ENCODE measurements around the gene ASXL1.
"Not testable (repeated sequence)": the region's sequence is repeated elsewhere in the genome, so short reads cannot be mapped to it uniquely, and the experiment has no call there.

The ASXL1 gene

GRCh38 chr20:32357869-32358631, at the start of gene ASXL1:
Gene ASXL1 (plus strand): TSS chr20:32358331. CDS start chr20:32358776, 445 bp downstream.
- peak; percentile 97 for DNase-seq

DNA sequence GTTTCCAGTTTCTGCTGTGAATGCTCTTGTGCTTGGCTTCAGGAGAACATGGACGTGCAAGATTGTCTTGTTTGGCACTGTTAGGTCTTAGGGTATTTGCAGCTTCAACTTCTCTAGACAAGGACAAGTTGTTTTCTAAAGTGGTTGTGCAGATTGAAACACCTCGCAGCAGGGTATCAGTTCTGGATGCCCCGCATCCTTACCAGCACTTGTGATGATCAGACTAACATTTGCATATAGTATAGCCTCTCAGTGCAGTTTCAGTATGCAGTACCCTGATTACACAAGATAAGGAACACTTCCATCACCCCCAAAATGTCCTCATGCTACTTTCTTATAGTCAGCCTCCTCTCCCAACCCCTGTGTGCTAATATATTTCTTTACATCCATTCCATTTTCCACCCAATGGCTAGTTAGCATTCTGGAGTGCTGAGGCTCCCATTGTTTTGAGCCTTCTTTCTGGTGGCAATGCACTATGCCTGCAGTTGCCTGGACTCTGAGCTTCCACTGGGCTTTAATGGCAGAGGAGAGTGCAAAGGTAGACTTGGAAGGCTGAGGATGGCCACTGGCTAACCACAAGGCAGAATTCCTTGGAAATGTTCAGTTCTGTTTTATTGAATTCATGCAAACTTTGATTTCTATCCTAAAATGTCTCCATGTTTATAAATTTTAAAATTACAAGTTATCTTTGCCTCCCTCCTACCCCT, 45.3 kb upstream of the ASXL1 start:
- DNase-seq: no peak

DNA sequence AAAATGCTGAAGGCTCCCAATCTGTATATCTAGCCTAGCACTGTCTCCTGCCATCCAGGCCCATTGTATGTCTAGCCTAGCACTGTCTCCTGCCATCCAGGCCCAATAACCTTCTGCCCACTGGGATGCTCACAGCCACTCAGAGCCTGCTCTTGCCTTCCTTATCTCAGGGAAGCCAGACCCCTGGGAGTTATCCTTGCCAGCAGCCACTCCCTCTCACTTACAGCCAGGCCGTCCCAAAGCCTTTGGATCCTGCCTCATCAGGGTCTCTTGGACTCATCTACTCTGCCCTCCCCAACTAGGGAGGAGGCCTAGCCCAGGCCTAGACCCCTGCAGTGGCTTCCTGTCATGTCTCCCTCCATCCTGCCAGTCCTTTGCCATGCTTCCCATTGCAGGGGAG, 43.4 kb upstream of the ASXL1 start:
- no peak for DNase-seq

- no peak for DNase-seq
These were observed 42.7 kb upstream of the ASXL1 start for GRCh38 chr20:32315399-32315798.

GRCh38 chr20:32315891-32316290, 42.2 kb upstream of the ASXL1 start:
- DNase-seq: no peak

DNA sequence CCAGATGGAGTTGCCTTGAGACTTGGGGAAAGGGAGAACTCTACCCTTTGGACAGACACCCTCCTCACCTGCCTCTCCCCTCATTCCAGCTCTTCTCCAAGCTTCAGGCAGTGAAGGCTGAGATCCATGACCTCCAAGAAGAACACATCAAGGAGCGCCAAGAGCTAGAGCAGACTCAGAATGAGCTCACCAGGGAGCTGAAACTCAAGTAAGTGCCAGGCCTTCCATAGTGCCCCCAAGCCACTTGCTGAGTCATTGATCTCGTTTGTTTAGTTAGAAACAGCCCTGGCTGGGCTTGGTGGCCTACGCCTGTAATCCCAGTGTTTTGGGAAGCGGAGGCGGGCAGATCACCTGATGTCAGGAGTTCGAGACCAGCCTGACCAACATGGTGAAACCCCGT, 41.5 kb upstream of the ASXL1 start:
- no peak for DNase-seq

DNA sequence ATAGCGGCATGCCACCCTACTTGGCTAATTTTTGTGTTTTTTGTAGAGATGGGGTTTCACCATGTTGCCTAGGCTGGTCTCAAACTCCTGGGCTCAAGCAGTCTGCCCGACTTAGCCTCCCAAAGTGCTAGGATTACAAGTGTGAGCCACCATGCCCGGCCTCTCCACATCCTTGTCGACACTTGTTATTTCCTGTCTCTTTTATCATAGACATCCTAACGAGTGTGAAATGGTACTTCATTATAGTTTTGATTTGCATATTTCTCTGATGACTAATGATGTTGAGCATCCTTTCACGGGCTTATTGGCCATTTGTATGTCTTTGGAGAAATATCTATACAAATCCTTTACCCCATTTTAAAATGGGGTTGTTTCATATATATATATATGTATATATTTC, 39.0 kb upstream of the ASXL1 start:
- no peak for DNase-seq

- no peak for DNase-seq
These were observed 37.8 kb upstream of the ASXL1 start for GRCh38 chr20:32320305-32320704.

- DNase-seq: no peak
These were observed 36.7 kb upstream of the ASXL1 start for GRCh38 chr20:32321390-32321789.

DNA sequence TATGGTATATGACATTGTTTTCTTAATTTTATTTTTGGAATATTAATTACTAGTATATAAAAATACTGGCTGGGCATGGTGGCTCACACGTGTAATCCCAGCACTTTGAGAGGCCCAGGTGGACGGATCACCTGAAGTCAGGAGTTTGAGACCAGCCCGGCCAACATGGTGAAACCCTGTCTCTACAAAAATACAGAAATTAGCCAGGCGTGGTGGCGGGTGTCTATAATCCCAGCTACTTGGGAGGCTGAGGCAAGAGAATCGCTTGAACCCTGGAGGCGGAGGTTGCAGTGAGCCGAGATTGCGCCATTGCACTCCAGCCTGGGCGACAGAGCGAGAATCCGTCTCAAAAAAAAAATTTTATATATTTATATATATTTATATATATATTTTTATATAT, 35.9 kb upstream of the ASXL1 start:
- not testable (repeated sequence) for DNase-seq

DNA sequence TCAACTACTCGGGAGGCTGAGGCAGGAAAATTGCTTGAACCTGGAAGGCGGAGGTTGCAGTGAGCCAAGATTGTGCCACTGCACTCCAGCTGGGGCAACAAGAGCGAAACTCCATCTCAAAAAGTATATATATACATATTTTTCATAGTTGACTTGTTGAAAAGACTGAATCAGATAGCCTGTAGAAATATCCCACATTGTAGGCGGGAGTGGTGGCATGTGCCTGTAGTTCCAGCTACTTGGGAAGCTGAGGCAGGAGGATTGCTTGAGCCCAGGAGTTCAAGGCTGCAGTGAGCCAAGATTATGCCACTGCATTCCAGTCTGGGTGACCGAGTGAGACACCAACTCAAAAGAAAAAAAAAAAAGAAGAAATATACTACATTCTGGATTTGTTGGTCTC, 34.4 kb upstream of the ASXL1 start:
- DNase-seq: not testable (repeated sequence)

- no peak for DNase-seq
These were observed 32.2 kb upstream of the ASXL1 start for GRCh38 chr20:32325706-32326503.

- no peak for DNase-seq
These were observed 31.7 kb upstream of the ASXL1 start for GRCh38 chr20:32326504-32326845.

DNA sequence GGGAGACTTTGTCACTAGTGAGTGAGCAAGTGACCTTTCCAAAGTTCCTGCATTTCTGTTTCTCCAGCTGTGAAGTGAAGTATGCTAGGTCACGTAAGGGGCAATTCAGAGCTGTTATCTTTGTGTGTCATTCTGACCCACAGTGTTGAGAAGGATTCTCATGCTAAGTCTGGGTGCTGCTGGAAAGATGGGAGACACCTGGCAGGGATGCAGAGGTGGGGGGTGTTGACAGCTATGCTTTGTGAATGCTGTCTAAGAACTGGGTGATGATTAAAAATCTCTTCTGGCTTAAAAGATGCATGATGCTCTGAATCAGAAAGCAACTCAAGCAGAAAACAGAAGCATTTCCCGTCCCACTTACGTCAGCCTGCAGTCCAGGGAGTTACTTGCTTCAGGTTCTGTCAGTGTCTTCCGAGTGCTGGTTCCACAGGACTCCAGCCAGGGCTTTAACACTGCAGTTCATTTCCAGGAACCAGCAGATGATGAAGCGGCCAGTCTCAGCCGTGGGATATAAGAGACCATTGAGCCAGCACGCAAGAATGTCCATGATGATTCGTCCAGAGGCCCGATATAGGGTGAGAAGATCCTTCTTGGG, 30.9 kb upstream of the ASXL1 start:
- DNase-seq: no peak

DNA sequence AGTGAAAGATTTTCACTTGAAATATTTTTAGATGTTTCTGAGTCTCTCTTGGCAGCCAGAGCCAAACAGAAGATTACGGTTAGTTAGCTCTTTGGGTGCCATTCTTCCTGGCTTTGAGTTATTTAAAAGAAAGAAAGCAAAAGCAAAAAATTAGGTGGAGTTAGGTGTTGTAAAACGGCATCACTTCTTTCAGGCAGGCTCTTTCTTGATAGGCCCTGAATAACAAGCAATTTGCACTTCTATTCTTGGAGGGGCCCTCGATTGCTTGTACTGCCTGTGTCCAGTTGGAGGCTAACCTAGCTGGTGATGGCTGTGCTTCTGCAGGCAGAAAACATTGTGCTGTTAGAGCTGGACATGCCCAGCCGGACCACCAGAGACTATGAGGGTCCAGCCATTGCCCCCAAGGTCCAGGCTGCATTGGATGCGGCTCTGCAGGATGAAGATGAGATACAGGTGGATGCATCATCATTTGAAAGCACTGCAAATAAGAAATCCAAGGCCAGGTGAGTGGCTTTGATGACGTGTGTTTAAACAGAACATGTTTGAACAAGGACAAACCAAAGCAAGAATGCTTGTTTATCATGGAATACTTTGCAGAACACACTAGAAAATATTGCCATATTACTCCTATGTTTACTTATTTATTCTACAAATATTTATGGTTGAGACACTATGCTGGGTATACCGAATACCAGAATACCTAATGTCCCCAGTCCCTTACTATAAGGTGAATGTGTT, 28.1 kb upstream of the ASXL1 start:
- DNase-seq: no peak

DNA sequence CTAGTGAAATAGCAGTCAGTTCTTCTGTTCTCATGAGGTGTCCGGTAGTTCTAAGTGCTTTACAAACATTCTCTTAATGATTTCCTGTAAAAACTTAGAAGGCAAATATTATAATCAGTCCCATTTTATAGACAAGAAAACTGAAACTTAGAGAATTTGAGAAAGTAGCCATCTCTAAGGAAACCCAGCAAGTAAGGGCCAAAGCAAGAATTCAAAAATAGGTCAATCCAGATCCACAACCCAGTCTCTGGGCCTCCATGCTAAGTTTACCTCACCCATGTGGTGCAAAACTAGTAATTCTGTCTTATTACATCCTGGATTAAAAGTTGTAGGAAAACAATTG, 27.6 kb upstream of the ASXL1 start:
- DNase-seq: no peak

DNA sequence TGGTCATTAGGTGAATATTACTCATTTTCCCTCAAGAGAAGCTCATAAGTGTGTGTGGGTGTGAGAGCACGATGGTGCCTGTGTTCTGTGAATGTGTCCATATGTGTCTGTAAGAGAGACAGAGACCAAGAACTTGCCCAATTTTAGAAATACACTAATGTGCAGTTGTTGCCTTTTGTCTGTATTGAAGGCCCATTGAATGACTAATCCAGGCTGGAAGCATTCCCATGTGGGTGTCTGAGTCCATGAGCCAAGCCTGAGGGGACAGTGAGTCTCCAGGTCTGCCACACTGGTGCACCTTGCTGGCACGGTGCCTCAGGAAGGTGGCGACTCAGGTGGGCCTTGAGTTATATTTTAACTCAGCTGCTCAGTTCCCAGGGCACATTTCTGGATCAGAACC, 25.5 kb upstream of the ASXL1 start:
- DNase-seq: no peak

- DNase-seq: peak; percentile 69
These were observed 24.7 kb upstream of the ASXL1 start for GRCh38 chr20:32333181-32333987.

DNA sequence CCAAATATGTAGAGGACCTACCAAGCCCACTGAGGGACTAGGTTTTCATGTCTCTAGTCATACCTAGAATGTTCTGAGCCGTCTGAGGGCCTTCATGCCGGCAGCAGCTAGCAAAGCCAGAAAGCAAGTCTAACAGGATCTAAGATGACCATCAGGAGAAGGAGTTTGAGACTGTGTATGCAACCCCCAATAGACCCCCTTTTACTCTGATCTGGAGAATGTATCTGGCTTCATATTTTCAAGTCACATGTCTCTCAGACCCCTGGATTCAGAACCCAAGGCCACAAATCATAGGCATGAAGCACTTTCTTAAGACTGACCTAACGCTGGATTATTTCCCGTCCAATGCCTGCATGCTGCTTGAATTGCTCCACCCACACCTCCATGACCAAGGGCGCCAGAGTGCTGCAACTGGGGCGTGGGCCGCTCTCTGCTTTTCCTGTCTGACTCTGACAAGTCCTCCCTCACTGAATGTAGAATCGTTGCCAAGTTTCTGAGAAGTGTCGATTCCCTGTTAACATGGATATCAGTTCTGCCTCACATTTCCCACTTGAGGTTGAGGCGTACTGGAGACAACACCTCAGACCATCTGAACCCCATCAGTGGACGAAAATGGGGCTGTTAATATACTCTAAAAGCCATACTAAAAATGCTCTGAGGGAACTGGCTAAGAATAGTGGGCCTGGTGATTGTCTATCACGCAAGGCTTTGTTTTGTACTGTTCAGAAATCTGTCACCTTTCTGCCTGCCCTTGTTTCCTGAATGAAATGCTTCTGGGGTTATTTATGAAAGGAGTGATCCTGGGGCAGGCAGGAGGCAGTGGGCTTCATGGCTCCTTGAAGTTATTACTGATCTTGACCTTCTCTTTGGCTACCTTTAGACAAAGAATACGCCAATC, 23.9 kb upstream of the ASXL1 start:
- DNase-seq: peak; percentile 73

GRCh38 chr20:32336918-32337347, 21.2 kb upstream of the ASXL1 start:
- no peak for DNase-seq

Measured in activated CD8-positive, alpha-beta memory T cell treated with anti-CD3 and anti-CD28 coated beads, Interleukin-2, amount 50 U/mL, for 48 hours (primary cell).